HEK293T (cell line): Measurements from ENCODE around the gene KIAA0930.
A peak's percentile ranks its signal among the peaks of the same experiment; 100 is the strongest.

Experiments
- CTCF ChIA-PET: fragments of 350-600 bp; formaldehyde crosslinking; extraction: SDS; loops from one replicate; lab custom pipeline; 2021; ENCODE audit warnings: antibody characterized with exemption, inconsistent platforms; lab: Yijun Ruan, JAX
- POLR2A ChIA-PET: fragments of 350-600 bp; formaldehyde crosslinking; extraction: SDS; loops from one replicate; lab custom pipeline; 2020; ENCODE audit warnings: antibody characterized with exemption, inconsistent platforms; lab: Yijun Ruan, JAX
- DNase-seq: peaks from one replicate; pipeline ENCODE4 v3.0.0; 2012; ENCODE audit warnings: mixed read lengths; ENCODE audit errors: extremely low spot score
- ARNT ChIP-seq: fragments of 450-650 bp; IDR thresholded peaks from 2 replicates; pipeline ENCODE4 v1.6.1; 2017; ENCODE audit warnings: mild to moderate bottlenecking
- BHLHE40 ChIP-seq: fragments of 450-650 bp; IDR thresholded peaks from 2 replicates; pipeline ENCODE4 v1.6.1; 2016; ENCODE audit warnings: mild to moderate bottlenecking, moderate library complexity, borderline replicate concordance
- CTBP1 ChIP-seq: fragments of 450-650 bp; IDR thresholded peaks from 2 replicates; pipeline ENCODE4 v1.6.1; 2016; ENCODE audit warnings: borderline replicate concordance
- ELF4 ChIP-seq: fragments of 450-650 bp; IDR thresholded peaks from 2 replicates; pipeline ENCODE4 v1.6.1; 2017; ENCODE audit warnings: antibody characterized with exemption
- FOXA1 ChIP-seq: fragments of 450-650 bp; IDR thresholded peaks from 2 replicates; pipeline ENCODE4 v1.6.1; 2016; ENCODE audit warnings: mild to moderate bottlenecking
- FOXK2 ChIP-seq: fragments of 450-650 bp; IDR thresholded peaks from 2 replicates; pipeline ENCODE4 v1.6.1; 2016; ENCODE audit warnings: mild to moderate bottlenecking
- FOXM1 ChIP-seq: fragments of 450-650 bp; IDR thresholded peaks from 2 replicates; pipeline ENCODE4 v1.6.1; 2017; ENCODE audit warnings: mild to moderate bottlenecking, borderline replicate concordance
- HDGF ChIP-seq: fragments of 450-650 bp; IDR thresholded peaks from 2 replicates; pipeline ENCODE4 v1.6.1; 2017; ENCODE audit warnings: antibody characterized with exemption, borderline replicate concordance
- L3MBTL2 ChIP-seq: fragments of 450-650 bp; conservative IDR thresholded peaks from 2 replicates; pipeline ENCODE4 v1.6.1; 2016; ENCODE audit warnings: mild to moderate bottlenecking
- LEF1 ChIP-seq: fragments of 450-650 bp; IDR thresholded peaks from 2 replicates; pipeline ENCODE4 v1.6.1; 2017; ENCODE audit warnings: mild to moderate bottlenecking, borderline replicate concordance
- NFRKB ChIP-seq: fragments of 450-650 bp; IDR thresholded peaks from 2 replicates; pipeline ENCODE4 v1.6.1; 2016; ENCODE audit warnings: mild to moderate bottlenecking, moderate library complexity
- SP1 ChIP-seq: fragments of 450-650 bp; IDR thresholded peaks from 2 replicates; pipeline ENCODE4 v1.6.1; 2017
- SUZ12 ChIP-seq: fragments of 450-650 bp; IDR thresholded peaks from 2 replicates; pipeline ENCODE4 v1.6.1; 2016; ENCODE audit warnings: mild to moderate bottlenecking
- TARDBP ChIP-seq: fragments of 450-650 bp; IDR thresholded peaks from 2 replicates; pipeline ENCODE4 v1.6.1; 2016
- ZNF384 ChIP-seq: fragments of 450-650 bp; IDR thresholded peaks from 2 replicates; pipeline ENCODE4 v1.6.1; 2016
- TF ChIP-seq, protein P1 (sequence below): fragments of 450-650 bp; IDR thresholded peaks from 2 replicates; pipeline ENCODE4 v1.6.1; 2016

KIAA0930 gene

DNA sequence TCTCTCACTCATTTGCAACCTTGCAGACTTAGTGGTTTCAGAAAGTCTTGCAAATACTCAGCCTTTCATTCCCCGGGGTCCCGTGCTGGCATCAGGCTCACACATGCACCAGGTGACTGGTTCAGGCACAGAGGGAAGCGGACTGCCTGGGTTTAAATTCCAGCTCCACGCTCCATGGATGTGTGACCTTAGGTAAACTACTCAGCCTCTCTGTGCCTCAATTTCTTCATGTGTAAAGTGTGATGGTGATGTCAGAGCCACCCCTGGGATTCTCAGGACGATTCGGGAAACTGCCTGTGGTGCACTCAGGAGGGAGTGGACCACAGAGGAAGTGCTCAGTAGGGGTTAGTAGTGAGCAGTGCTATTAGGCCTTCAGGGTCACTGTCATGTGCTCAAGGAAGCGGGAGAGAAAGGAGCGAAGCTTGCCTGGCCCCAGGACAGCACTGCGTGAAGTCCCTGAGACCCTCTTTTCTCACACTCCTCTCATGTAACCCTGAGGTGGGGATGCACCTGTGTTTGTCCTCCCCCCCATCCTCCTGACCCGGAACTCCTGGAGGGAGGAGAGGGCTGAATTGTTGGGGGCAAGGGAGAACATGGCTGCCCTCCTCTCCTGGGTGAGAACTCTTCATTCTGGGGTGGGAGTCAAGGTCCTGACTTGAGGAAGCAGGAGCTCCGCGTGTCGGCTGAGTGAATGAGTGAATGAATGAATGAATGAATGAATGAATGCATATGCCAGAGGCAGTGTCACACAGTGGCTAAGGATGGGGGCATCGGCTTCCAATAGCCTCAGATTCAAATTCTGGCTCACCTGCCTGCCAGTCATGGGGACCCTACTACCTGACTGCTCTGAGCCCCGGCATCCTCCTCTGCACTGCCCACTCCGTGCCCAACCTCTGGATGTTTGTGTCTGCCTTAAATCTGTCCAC is 29.7 kb upstream of the KIAA0930 start:
- no peak for TF ChIP-seq FOXK2
- no peak for TF ChIP-seq BHLHE40
- TF ChIP-seq TARDBP = no peak
- no peak for TF ChIP-seq HDGF
- TF ChIP-seq, protein P1, sequence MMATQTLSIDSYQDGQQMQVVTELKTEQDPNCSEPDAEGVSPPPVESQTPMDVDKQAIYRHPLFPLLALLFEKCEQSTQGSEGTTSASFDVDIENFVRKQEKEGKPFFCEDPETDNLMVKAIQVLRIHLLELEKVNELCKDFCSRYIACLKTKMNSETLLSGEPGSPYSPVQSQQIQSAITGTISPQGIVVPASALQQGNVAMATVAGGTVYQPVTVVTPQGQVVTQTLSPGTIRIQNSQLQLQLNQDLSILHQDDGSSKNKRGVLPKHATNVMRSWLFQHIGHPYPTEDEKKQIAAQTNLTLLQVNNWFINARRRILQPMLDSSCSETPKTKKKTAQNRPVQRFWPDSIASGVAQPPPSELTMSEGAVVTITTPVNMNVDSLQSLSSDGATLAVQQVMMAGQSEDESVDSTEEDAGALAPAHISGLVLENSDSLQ = no peak
- no peak for TF ChIP-seq ARNT
- no peak for TF ChIP-seq ZNF384
- no peak for TF ChIP-seq L3MBTL2
- TF ChIP-seq FOXM1 = no peak
- no peak for TF ChIP-seq FOXA1
- TF ChIP-seq CTBP1 = no peak
- no peak for TF ChIP-seq SUZ12
- no peak for TF ChIP-seq LEF1
- no peak for TF ChIP-seq ELF4
- TF ChIP-seq NFRKB = no peak
- no peak for TF ChIP-seq SP1
- POLR2A ChIA-PET = no interaction called here
- CTCF ChIA-PET = no interaction called here

GRCh38 chr22:45268958-45269844 is 28.5 kb upstream of the KIAA0930 start:
- peak; percentile 91 for DNase-seq
- ChIA-PET POLR2A (no interaction called here), CTCF (no interaction called here)
- TF ChIP-seq CTBP1 (no peak), L3MBTL2 (peak; percentile 83)

More for the DNA sequence above, 29.7 kb upstream of the KIAA0930 start:
- DNase-seq = no peak

DNA sequence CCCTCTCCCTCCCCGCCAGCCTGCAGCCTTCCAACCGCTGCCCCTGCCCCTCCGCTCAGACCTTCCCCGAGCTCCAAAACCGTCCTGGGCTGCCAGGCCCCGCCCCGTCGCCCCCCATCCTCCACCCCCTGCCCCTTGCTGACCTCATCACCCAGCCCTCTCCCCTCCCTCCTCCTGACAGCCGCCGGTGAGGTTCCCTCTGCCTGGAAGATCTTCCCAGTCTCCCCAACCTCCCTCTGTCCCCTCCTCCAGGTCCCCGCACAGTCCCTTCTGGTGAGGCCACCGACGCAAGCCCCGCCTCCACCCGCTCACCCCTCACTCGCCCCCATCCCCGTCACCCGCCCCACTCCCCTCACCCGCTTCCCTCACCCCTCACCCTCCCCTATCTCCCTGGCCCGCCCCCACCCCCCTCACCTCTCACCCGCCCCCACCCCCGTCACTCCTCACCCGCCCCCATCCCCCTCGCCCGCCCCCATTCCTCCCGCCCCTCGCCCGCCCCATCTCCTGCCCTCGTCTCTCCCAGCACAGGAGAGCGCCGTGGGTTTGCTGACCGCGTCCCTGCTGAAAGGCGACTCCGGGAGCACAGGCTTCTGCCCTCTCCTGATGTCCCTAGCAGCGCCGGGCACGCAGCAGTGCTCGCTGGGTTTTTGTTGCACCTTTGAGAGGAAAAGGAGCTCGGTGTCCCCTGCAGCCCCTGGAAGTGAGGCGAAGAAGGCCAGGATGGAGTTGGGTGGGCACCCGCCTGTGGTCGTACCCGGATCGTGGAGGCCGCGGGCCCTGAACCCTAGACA is 27.7 kb upstream of the KIAA0930 start:
- ChIA-PET POLR2A (no interaction called here), CTCF (interaction anchor here (0.6 kb wide), 1 partner anchor 58 kb away, joined by 3 read pairs; no protein-coding TSS in a partner anchor)
- peak; percentile 47 for DNase-seq
- TF ChIP-seq FOXM1 (no peak), FOXA1 (no peak)
- TF ChIP-seq, protein P1 = no peak

- TF ChIP-seq CTBP1 = no peak
- TF ChIP-seq SUZ12 = no peak
- TF ChIP-seq FOXM1 = no peak
- no peak for TF ChIP-seq SP1
- TF ChIP-seq BHLHE40 = no peak
- no peak for TF ChIP-seq L3MBTL2
- no peak for TF ChIP-seq LEF1
- TF ChIP-seq ZNF384 = no peak
- TF ChIP-seq, protein P1 = no peak
- no peak for TF ChIP-seq ARNT
- TF ChIP-seq FOXA1 = no peak
- no peak for TF ChIP-seq HDGF
- no peak for TF ChIP-seq TARDBP
- no peak for TF ChIP-seq FOXK2
- TF ChIP-seq NFRKB = no peak
- no peak for TF ChIP-seq ELF4
- no peak for DNase-seq
- CTCF ChIA-PET = no interaction called here
- POLR2A ChIA-PET = no interaction called here
These were observed 24.8 kb upstream of the KIAA0930 start for GRCh38 chr22:45265535-45265934.

GRCh38 chr22:45263463-45264269 is 23.0 kb upstream of the KIAA0930 start:
- peak; percentile 75 for DNase-seq
- CTCF ChIA-PET = interaction anchor here (0.7 to 1.0 kb wide), 2 partner anchors 42 to 163 kb away, joined by 3 to 4 read pairs; no protein-coding TSS in a partner anchor
- TF ChIP-seq L3MBTL2 (peak; percentile 88), FOXK2 (no peak)
- POLR2A ChIA-PET = interaction anchor here (1.7 kb wide), 1 partner anchor 55 kb away, joined by 3 read pairs; no protein-coding TSS in a partner anchor
